Forelimb muscle (tissue), 1 donor: Measurements from ENCODE around the gene CMC4. TPM values are rescaled to one million over a fixed set of nuclear protein-coding genes. Genes with fewer than 3 reads are reported as not detected.

Source experiments
- DNase-seq: peaks from one replicate; pipeline ENCODE4 v3.0.0-alpha.2; 2013; ENCODE audit warnings: low read depth
- polyA plus RNA-seq: library from polyadenylated mRNA; unstranded; fragments of 120-200 nt; gene quantifications from one replicate; pipeline ENCODE4 v1.2.1, GENCODE V29; 2013; ENCODE audit not compliant: insufficient read length

CMC4 gene
- polyA plus RNA-seq, 1 donor: 6.8 TPM

DNA sequence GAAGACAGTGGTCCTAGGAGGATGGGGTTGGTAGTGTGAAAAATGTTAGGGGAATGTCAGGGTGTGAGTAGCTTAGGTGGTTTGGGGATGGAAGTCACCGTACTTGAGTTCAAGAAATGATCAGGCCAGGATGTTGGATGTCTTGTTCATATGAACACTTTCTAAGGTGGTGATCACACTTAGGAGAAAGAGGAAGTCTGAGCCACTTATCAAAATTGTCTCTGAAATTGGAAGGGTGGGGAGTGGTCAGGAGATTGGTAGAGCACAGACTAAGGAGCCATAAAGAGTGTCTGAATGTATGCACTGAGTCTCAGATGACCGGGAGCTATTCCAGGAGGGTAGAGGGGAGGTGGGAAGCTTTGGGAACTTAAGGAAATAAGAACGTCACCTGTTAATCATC lies 17.3 kb downstream of the CMC4 start:
- DNase-seq: no peak

DNA sequence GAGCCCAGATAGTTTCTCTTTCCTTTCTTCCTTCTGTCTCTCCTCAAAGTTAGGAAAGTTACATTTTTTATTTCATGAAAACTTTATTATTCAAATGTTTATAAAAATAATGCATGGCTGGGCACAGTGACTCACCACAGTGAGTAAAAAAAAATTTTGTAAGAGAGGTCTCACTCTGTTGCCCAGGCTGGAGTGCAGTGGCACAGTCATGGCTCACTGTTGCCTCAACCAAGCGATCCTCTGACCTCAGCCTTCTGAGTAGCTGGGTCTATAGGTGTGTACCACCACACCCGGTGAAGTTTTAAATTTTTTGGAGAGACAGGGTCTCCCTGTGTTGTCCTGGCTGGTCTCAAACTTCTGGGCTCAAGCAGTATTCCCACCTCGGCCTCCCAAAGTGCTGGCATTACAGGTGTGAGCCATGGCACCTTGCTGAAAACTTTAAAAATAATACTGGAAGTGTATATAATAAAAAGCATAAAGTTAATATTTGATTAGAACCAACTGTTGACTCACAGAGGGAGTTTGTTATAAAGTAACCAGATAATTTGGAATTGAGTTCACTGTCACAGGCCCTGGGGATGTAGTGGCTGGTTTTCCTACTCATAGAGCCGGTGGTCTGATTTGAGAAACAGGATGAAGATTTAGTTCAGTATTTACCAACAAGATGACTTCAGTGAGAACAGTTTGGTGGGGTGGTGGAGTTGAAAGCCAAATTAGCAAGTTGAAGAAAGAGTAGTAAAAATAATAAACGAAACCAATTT lies 18.0 kb downstream of the CMC4 start:
- DNase-seq: no peak

DNA sequence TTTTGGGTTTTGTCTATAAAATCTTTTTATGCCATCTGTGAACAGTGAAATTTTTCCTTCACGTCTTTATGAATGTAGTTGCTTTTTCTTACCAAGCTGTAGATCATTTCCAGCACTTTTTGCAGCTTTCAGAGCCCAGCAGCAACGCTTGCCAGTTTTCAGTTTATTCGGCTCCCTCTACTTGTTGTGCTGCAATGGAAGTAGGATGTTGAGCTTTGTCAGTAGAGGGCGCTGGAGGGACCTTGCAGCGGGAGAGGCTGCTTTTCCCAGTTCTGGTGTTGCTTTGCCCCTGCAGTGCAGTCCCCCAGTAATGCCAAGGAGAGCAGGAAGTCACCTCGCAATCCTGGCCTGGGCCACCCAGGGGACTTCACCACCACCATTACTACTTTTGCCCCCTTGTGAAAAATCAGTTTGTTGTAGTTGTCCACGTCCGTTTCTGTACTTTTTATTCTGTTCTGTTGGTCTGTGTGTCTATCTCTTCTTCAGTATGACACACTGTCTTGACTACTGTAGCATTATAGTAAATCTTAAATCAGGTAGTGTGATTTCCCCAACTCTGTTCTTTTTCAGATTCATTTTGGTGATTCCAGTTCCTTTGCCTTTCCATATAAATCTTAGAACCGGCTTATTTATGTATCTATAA lies 21.8 kb downstream of the CMC4 start:
- DNase-seq: no peak

DNA sequence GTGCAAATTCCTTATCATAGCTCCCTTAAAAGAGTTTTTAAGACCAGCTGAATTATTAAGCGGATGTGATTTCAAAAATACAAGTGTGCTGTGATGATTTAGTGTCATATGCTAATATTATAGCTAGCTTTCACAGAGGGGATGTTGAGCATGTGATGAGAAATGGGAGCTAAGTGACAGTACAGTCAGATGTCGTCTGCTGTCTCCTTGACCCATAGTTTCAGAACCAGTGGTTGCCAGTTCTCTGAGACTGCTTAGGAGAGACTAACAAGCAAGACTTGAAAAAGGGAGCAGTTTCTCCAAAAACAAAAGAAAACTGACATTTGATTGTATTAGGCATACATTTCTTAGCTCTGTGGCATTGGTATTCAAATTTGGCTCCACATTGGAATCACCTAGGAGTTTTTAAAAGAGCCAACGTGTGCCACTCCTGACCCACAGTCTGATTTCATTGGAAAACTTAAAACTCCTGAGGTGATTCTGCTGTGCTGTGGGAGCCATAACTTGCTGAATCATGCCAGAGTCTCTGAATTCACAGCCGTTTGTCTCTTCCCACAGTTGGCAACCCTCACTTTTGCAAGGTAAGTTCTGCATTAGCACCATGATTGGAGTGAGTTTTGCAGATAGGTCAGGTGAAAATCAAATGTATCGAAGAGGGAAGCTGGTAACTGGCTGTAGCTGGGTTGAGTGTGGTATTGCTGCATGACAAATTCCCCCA lies 24.0 kb downstream of the CMC4 start:
- no peak for DNase-seq

DNA sequence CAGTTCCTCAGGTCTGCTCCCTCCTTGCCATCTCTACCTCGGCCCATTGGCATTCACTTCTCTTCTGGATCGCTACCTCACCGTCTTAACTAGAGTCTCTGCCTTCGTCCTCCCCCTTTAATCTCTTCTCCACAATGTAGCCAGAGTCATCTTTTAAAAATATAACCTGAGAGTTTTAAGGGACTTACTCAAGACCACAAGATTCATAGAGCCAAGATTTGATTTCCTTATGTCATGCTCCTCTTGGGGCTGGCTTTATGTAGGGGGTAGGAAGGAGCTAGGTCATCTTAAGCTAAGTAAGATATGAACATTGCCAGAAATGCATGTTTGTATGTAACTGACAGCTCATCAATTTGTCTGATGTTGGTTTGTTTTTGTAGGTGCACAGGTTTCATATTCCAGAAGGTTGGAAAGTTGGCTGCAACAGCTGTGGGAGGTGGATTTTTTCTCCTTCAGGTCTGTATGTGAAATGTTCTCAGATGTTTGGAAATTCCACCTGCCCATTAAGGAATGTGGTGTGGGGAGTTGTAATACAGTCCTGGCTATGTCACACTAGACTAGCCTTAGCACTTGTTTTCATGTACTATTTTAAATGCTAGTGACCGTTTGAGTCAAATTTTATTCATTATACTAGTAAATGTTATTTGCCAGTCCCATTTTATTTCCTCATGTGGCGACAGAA lies 24.7 kb downstream of the CMC4 start:
- no peak for DNase-seq

DNA sequence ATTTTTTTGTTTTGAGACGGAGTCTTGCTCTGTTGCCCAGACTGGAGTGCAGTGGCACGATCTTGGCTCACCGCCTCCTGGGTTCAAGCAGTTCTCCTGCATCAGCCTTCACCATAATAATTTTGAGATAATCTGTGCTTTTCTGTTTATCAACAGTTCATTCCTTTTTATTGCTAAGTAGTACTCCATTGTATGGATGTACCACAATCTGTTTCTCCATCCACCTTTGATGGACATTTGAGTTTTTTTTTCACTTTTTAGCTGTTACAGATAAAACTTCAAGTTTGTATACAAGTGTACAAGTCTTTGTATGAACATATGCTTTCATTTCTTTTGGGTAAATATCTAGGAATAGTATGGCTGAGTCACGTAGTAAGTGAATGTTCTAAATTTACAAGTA lies 35.2 kb downstream of the CMC4 start:
- no peak for DNase-seq

DNA sequence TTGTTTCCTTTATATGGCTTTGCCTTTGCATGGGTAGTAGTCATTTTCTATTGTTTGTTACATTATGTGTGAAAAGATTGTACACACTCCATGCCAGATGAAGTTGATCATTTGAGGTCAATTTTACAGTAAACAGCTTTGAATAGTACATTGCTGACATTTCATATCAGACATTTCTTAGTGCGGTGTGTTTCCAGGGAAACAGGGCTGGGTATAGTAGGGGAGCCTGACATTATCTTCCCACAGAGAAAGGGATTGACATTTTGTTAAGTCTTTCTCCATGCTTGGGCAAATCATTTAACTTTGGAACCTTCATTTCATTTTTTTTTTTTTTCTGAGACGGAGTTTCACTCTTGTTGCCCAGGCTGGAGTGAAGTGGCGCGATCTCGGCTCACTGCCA lies 39.3 kb downstream of the CMC4 start:
- no peak for DNase-seq

DNA sequence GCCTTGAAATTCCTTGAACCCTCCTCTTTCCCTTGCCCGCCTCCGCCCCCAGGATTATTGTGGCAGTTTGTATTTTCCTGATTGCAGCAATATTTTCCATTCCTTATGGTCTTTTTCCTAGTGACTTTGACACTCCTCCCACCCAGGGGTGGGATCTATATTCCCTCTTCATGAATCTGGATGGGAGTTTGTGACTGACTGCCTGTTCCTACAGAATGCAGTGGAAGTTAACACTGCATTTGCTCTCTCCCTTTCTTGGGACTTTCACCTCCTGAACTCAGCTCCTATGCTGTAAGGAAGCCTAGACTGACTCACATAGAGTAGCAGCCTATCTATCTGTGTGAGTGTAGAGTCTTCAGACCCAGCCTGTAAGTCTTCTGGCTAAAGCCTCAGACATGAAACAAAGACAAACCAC lies 42.1 kb downstream of the CMC4 start:
- DNase-seq: no peak

DNA sequence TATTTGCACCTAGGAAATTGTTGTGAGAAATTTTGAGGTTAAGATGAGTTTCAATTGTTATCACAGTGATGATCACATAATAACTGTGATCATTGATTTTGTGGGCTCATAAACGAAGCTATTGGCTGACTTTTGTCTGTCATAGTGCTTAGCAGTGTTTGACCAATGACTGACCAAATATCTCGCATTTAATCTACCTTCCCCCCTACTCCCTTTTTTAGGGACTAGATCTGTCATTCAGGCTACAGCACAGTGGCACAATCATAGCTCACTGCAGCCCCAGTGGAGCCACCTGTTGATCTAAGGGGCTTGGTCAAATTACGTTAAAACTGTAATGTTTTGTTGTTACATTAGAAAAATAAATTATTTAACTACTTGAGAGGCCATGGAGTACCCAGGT lies 42.8 kb downstream of the CMC4 start:
- no peak for DNase-seq

DNA sequence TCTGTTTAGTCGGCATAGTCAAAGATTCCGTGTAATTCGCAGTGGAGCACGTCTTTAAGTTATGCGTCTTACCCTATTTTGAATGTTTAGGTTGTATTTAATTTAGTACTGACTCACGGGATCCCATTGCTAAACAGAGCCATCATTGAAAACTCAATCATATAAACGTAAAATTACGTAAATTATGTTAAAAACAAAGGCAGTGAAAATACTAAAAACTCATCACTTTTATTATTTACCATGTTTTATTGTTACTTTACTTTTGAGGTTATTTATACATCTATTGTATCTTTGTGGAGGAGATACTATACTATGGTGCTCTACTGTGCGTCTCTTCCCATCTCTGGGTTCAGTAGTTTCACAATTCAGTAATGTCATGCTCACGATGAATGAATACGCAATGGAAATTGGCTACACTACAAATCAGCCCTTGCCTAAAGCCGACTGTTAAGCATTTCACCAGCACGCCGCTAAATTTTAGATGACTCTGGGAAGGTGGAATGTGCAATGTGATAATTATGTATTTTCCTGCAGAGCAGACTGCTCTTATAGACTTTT lies 43.3 kb downstream of the CMC4 start:
- DNase-seq: no peak

DNA sequence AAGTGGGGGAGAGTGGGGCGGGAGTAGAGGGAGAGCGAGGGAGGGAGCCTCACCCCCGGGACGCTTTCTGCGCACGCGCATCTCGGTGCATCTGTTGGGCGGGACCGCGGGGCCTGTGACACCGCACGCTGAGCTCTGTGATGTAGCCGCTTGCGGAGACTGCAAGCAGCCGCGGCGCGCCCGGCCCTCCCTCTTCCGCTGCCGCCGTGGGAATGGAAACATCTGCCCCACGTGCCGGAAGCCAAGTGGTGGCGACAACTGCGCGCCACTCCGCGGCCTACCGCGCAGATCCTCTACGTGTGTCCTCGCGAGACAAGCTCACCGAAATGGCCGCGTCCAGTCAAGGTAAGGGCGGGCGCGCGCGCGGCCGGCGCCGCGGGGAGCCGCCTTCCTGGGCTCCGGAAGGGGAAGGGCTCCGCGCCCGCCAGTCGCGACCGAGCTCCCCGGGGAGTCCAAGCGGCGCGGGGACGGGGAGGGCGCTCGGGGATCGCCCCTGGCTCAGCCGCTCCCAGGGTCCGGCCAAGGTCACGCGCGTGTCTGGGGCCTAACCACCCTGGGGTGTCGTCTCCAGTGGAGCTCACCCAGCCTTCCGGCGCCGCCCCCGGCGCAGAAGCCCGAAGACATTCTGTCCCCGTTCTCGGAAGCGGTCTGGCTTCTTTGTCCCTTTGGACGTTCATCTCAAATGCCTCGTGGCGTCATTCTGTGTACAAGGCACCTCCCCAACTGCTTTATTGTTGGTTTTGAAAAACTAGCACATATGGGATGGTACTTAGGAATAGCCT lies 44.0 kb downstream of the CMC4 start, which contains the start of gene FUNDC2:
Gene FUNDC2, plus strand, starts transcription at position 118 of the 782 bp plus-strand sequence. Its CDS starts 95 bp downstream, at position 213.
- DNase-seq: peak; percentile 65

DNA sequence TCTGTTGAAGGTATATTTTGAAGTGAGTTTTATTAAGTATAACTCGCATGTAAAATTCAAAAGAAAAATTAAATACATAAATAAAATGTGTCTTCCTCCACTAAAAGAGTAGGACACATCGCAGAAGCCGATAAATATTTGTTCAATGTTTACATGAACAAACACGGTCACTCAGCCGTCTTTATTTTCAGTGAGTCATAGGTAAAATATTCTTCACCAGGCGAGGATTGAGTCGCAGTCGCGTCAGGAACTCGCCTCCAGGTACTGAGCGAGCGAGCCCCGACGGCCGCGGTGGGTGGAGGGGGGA lies 44.6 kb downstream of the CMC4 start:
- DNase-seq: no peak

DNA sequence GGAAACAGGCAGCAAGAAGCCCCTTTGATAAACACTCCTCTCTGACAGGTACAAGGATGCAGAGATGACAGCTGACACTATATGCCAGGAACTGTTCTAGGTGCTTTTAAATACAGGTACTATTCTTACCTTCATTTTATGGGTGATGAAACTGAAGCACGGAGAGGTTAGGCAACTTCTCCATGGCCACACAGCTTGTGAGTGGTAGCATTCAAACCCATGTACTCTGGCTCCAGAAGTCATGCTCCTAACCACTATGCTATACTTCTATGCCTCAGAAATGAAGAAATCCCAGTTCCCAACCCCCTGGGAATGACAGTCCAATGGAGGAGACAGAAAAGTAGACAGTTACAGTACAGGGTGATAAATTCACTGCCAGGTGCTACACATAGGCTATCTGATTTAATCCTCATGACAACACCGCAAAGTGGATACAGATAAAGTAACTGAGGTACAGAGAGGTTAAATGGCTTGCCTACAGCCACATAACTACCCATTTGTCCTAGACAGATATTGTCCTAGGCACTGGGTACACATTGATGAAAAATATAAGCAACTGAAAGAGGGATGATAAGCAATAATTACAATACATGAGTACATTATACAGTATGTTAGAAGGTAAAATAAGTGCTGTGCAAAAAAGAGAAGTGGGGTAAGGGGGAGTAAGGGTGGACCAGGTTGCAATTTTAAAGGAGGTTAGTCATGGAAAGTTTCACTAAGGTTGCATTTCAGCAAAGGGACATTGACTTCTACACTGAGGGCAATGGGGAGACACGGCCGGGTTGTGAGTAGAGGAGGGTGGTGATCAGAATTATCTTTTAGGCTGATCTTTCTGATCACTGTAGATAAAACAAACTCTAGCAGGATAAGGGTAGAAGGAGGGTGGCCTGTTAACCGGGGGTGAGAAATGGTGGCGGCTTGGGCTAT lies 46.8 kb downstream of the CMC4 start:
- no peak for DNase-seq

DNA sequence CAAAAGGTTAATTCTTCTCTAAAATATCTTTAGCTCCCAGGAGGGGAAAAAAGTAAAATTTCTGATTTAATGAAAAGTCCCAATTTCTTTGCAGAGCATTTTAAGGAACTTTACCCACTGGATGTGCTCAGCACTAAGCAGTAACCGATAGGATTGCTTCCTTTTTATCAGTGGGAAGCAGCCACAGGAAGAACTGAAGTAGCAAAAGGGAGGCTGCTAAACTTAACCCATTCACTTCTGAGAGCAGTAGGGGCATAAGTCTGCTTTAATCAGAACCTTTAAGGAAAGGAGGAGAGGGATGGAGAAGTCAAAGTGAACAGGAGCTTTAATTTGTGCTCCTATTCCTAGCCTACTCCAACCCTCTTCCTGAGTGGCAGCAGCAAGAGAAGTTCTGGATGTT lies 48.4 kb downstream of the CMC4 start, which contains the start of gene F8:
Gene F8, minus strand, starts transcription at position 139 of the 400 bp plus-strand sequence. CDS start 171 bp downstream, outside the sequence.
- no peak for DNase-seq

DNA sequence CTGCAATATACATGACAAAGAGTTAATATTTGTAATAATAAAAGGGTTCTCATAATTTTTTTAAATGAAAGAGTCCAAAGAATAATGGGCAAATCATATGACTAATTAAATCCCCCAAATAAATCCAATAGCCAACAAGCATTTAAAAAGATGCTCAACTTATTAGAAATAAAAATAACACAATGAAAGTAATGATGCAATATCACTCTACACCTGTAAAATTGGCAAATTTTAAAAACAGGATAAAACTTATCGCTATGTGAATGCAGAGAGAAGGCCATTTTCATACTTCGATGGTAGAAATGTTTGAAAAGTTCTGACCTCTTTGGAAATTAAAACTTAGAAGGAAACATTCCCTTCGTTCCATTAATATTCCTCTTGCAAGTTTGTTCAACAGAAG lies 50.3 kb downstream of the CMC4 start:
- no peak for DNase-seq

Other genes with a start within 250 kb of the CMC4 start
- not detected for gene SMIM9, start 236.5 kb downstream of the CMC4 start, polyA plus RNA-seq
- 8.1 TPM for gene F8A1, start 184.8 kb downstream of the CMC4 start, polyA plus RNA-seq
- gene F8, start 48.4 kb downstream of the CMC4 start, polyA plus RNA-seq: 5.1 TPM
- gene FUNDC2, start 44.3 kb downstream of the CMC4 start, polyA plus RNA-seq: 126 TPM
- gene MTCP1, start within 50 bp of the CMC4 start, polyA plus RNA-seq: 16.2 TPM
- gene BRCC3, start 372 bp upstream of the CMC4 start, polyA plus RNA-seq: 15.8 TPM
- 57.3 TPM for gene VBP1, start 145.3 kb upstream of the CMC4 start, polyA plus RNA-seq
- 0.43 TPM for gene RAB39B, start 193.4 kb upstream of the CMC4 start, polyA plus RNA-seq